HEK293T (cell line): Measurements from ENCODE around the gene SELENOM.
"Not testable (repeated sequence)": the region's sequence is repeated elsewhere in the genome, so short reads cannot be mapped to it uniquely, and the experiment has no call there.

ENCODE experiments used
- CTCF ChIA-PET: fragments of 350-600 bp; formaldehyde crosslinking; extraction: SDS; loops from one replicate; lab custom pipeline; 2021; ENCODE audit warnings: antibody characterized with exemption, inconsistent platforms; lab: Yijun Ruan, JAX
- POLR2A ChIA-PET: fragments of 350-600 bp; formaldehyde crosslinking; extraction: SDS; loops from one replicate; lab custom pipeline; 2020; ENCODE audit warnings: antibody characterized with exemption, inconsistent platforms; lab: Yijun Ruan, JAX
- DNase-seq: peaks from one replicate; pipeline ENCODE4 v3.0.0; 2012; ENCODE audit warnings: mixed read lengths; ENCODE audit errors: extremely low spot score
- ARNT ChIP-seq: fragments of 450-650 bp; IDR thresholded peaks from 2 replicates; pipeline ENCODE4 v1.6.1; 2017; ENCODE audit warnings: mild to moderate bottlenecking
- BHLHE40 ChIP-seq: fragments of 450-650 bp; IDR thresholded peaks from 2 replicates; pipeline ENCODE4 v1.6.1; 2016; ENCODE audit warnings: mild to moderate bottlenecking, moderate library complexity, borderline replicate concordance
- CTBP1 ChIP-seq: fragments of 450-650 bp; IDR thresholded peaks from 2 replicates; pipeline ENCODE4 v1.6.1; 2016; ENCODE audit warnings: borderline replicate concordance
- ELF4 ChIP-seq: fragments of 450-650 bp; IDR thresholded peaks from 2 replicates; pipeline ENCODE4 v1.6.1; 2017; ENCODE audit warnings: antibody characterized with exemption
- FOXA1 ChIP-seq: fragments of 450-650 bp; IDR thresholded peaks from 2 replicates; pipeline ENCODE4 v1.6.1; 2016; ENCODE audit warnings: mild to moderate bottlenecking
- FOXK2 ChIP-seq: fragments of 450-650 bp; IDR thresholded peaks from 2 replicates; pipeline ENCODE4 v1.6.1; 2016; ENCODE audit warnings: mild to moderate bottlenecking
- FOXM1 ChIP-seq: fragments of 450-650 bp; IDR thresholded peaks from 2 replicates; pipeline ENCODE4 v1.6.1; 2017; ENCODE audit warnings: mild to moderate bottlenecking, borderline replicate concordance
- HDGF ChIP-seq: fragments of 450-650 bp; IDR thresholded peaks from 2 replicates; pipeline ENCODE4 v1.6.1; 2017; ENCODE audit warnings: antibody characterized with exemption, borderline replicate concordance
- L3MBTL2 ChIP-seq: fragments of 450-650 bp; conservative IDR thresholded peaks from 2 replicates; pipeline ENCODE4 v1.6.1; 2016; ENCODE audit warnings: mild to moderate bottlenecking
- NFRKB ChIP-seq: fragments of 450-650 bp; IDR thresholded peaks from 2 replicates; pipeline ENCODE4 v1.6.1; 2016; ENCODE audit warnings: mild to moderate bottlenecking, moderate library complexity
- PKNOX1 ChIP-seq: fragments of 450-650 bp; IDR thresholded peaks from 2 replicates; pipeline ENCODE4 v1.6.1; 2016
- SP1 ChIP-seq: fragments of 450-650 bp; IDR thresholded peaks from 2 replicates; pipeline ENCODE4 v1.6.1; 2017
- SUZ12 ChIP-seq: fragments of 450-650 bp; IDR thresholded peaks from 2 replicates; pipeline ENCODE4 v1.6.1; 2016; ENCODE audit warnings: mild to moderate bottlenecking
- TARDBP ChIP-seq: fragments of 450-650 bp; IDR thresholded peaks from 2 replicates; pipeline ENCODE4 v1.6.1; 2016
- ZNF384 ChIP-seq: fragments of 450-650 bp; IDR thresholded peaks from 2 replicates; pipeline ENCODE4 v1.6.1; 2016

Gene SELENOM

GRCh38 chr22:31100762-31101525 is 6.4 kb downstream of the SELENOM start:
- CTCF ChIA-PET = no interaction called here
- POLR2A ChIA-PET = interaction anchor here (1.7 kb wide), 1 partner anchor 20 kb away, joined by 6 read pairs; the partner anchor contains the start of gene SMTN
- no peak for DNase-seq
- TF ChIP-seq FOXM1 = no peak
- TF ChIP-seq SUZ12 = no peak
- no peak for TF ChIP-seq ELF4
- no peak for TF ChIP-seq SP1
- no peak for TF ChIP-seq ZNF384
- TF ChIP-seq CTBP1 = no peak
- TF ChIP-seq NFRKB = no peak

GRCh38 chr22:31099841-31100761 is 7.3 kb downstream of the SELENOM start:
- TF ChIP-seq FOXK2 = no peak
- no peak for TF ChIP-seq SP1
- TF ChIP-seq ZNF384 = no peak
- no peak for DNase-seq
- ChIA-PET POLR2A (no interaction called here), CTCF (no interaction called here)

- ChIA-PET CTCF (interaction anchor here (1.2 kb wide), 1 partner anchor 8 kb away, joined by 7 read pairs; the partner anchor contains the start of gene SELENOM), POLR2A (interaction anchor here (1.1 kb wide), 2 partner anchors 8 to 19 kb away, joined by 3 read pairs; partner anchors contain the start of genes SELENOM and SMTN)
Observed at GRCh38 chr22:31099386-31099785, 8.0 kb downstream of the SELENOM start.

GRCh38 chr22:31098632-31099110 is 8.7 kb downstream of the SELENOM start:
- no peak for TF ChIP-seq ZNF384
- no peak for TF ChIP-seq FOXA1
- no peak for TF ChIP-seq CTBP1
- no peak for TF ChIP-seq PKNOX1
- no peak for TF ChIP-seq HDGF
- no peak for TF ChIP-seq SUZ12
- no peak for TF ChIP-seq FOXM1
- TF ChIP-seq TARDBP = no peak
- no peak for TF ChIP-seq NFRKB
- TF ChIP-seq SP1 = no peak
- no peak for TF ChIP-seq ARNT
- TF ChIP-seq L3MBTL2 = no peak
- DNase-seq = no peak
- CTCF ChIA-PET = interaction anchor here (1.2 kb wide), 1 partner anchor 9 kb away, joined by 7 read pairs; the partner anchor contains the start of gene SELENOM
- POLR2A ChIA-PET = interaction anchor here (1.1 kb wide), 2 partner anchors 9 to 18 kb away, joined by 3 read pairs; partner anchors contain the start of genes SELENOM and SMTN

More at GRCh38 chr22:31099386-31099785, 8.0 kb downstream of the SELENOM start:
- no peak for TF ChIP-seq ZNF384
- TF ChIP-seq L3MBTL2 = no peak
- no peak for TF ChIP-seq BHLHE40
- TF ChIP-seq CTBP1 = no peak
- DNase-seq = no peak

- ChIA-PET CTCF (interaction anchor here (1.2 kb wide), 1 partner anchor 10 kb away, joined by 7 read pairs; the partner anchor contains the start of gene SELENOM), POLR2A (interaction anchor here (1.1 kb wide), 2 partner anchors 9 to 17 kb away, joined by 3 read pairs; partner anchors contain the start of genes SELENOM and SMTN)
- TF ChIP-seq FOXM1 (no peak), CTBP1 (no peak), NFRKB (no peak), L3MBTL2 (no peak), ZNF384 (no peak), FOXA1 (no peak), PKNOX1 (no peak), ARNT (no peak)
- no peak for DNase-seq
Observed at GRCh38 chr22:31097941-31098631, 9.3 kb downstream of the SELENOM start.

- DNase-seq, POLR2A ChIA-PET: not testable (repeated sequence)
- CTCF ChIA-PET = interaction anchor here (0.8 kb wide), 1 partner anchor 11 kb away, joined by 3 read pairs; no protein-coding TSS in a partner anchor
Observed at GRCh38 chr22:31097539-31097938, 9.8 kb downstream of the SELENOM start.
